GM12891 (cell line): Measurements from ENCODE around the gene CETN1.
A peak's percentile ranks its signal among the peaks of the same experiment; 100 is the strongest.

Source experiments
- DNase-seq: peaks from one replicate; pipeline ENCODE4 v3.0.0; 2011; ENCODE audit warnings: low spot score; ENCODE audit not compliant: insufficient read length
- FAIRE-seq: peaks from 2 replicates; lab custom pipeline; 2011; peaks lifted over from hg19 to GRCh38; lab: Jason Lieb, UNC
- PAX5 ChIP-seq: IDR thresholded peaks from 2 replicates; pipeline ENCODE4 v1.6.1; 2011; ENCODE audit warnings: low read length, moderate library complexity, mild to moderate bottlenecking; ENCODE audit not compliant: insufficient read depth, severe bottlenecking
- POLR2A ChIP-seq: IDR thresholded peaks from 2 replicates; pipeline ENCODE4 v1.6.1; 2011; ENCODE audit warnings: low read depth, low read length, control low read depth
- POLR2AphosphoS5 ChIP-seq: IDR thresholded peaks from 2 replicates; pipeline ENCODE4 v1.6.1; 2011; ENCODE audit warnings: low read depth, low read length, control low read depth
- POU2F2 ChIP-seq: IDR thresholded peaks from 2 replicates; pipeline ENCODE4 v1.6.1; 2011; ENCODE audit warnings: low read depth, mild to moderate bottlenecking, control low read depth, low read length, moderate library complexity
- SPI1 ChIP-seq: IDR thresholded peaks from 2 replicates; pipeline ENCODE4 v1.6.1; 2011; ENCODE audit warnings: low read depth, low read length, control low read depth
- TAF1 ChIP-seq: IDR thresholded peaks from 2 replicates; pipeline ENCODE4 v1.6.1; 2011; ENCODE audit warnings: low read depth, low read length, control low read depth

The CETN1 gene

GRCh38 chr18:616380-616995 lies 36.3 kb downstream of the CETN1 start:
- FAIRE-seq = no peak
- TF ChIP-seq TAF1 (no peak), PAX5 (no peak), POLR2A (no peak), POLR2AphosphoS5 (no peak), SPI1 (no peak), POU2F2 (no peak)
- DNase-seq = no peak

- no peak for TF ChIP-seq TAF1
- TF ChIP-seq PAX5 = no peak
- no peak for TF ChIP-seq POLR2AphosphoS5
- TF ChIP-seq POU2F2 = no peak
- no peak for TF ChIP-seq POLR2A
- TF ChIP-seq SPI1 = no peak
- DNase-seq (no peak), FAIRE-seq (no peak)
These were observed 37.9 kb downstream of the CETN1 start for GRCh38 chr18:617970-618504.

- no peak for FAIRE-seq
- no peak for DNase-seq
- no peak for TF ChIP-seq POLR2A
- TF ChIP-seq POLR2AphosphoS5 = no peak
- TF ChIP-seq PAX5 = no peak
- TF ChIP-seq TAF1 = no peak
- TF ChIP-seq SPI1 = no peak
- no peak for TF ChIP-seq POU2F2
These were observed 38.4 kb downstream of the CETN1 start for GRCh38 chr18:618618-619017.

GRCh38 chr18:621291-622043 lies 41.3 kb downstream of the CETN1 start:
- TF ChIP-seq TAF1 (no peak), POU2F2 (no peak), SPI1 (no peak), POLR2AphosphoS5 (no peak), POLR2A (no peak), PAX5 (no peak)
- DNase-seq (no peak), FAIRE-seq (no peak)

- no peak for FAIRE-seq
- no peak for TF ChIP-seq POLR2AphosphoS5
- no peak for TF ChIP-seq POU2F2
- no peak for TF ChIP-seq PAX5
- no peak for TF ChIP-seq POLR2A
- TF ChIP-seq SPI1 = no peak
- TF ChIP-seq TAF1 = no peak
- no peak for DNase-seq
These were observed 42.1 kb downstream of the CETN1 start for GRCh38 chr18:622289-622688.

- DNase-seq (no peak), FAIRE-seq (peak; percentile 26)
- TF ChIP-seq SPI1 = no peak
These were observed 43.8 kb downstream of the CETN1 start for GRCh38 chr18:623761-624620.

GRCh38 chr18:627231-627630 lies 47.1 kb downstream of the CETN1 start:
- FAIRE-seq (no peak), DNase-seq (no peak)
- TF ChIP-seq POLR2A = no peak
- no peak for TF ChIP-seq PAX5
- no peak for TF ChIP-seq POU2F2
- TF ChIP-seq TAF1 = no peak
- TF ChIP-seq SPI1 = no peak
- TF ChIP-seq POLR2AphosphoS5 = no peak

- FAIRE-seq (no peak), DNase-seq (no peak)
- TF ChIP-seq SPI1 (no peak), POU2F2 (no peak), TAF1 (no peak), PAX5 (no peak), POLR2AphosphoS5 (no peak), POLR2A (no peak)
These were observed 49.3 kb downstream of the CETN1 start for GRCh38 chr18:629269-630150.

GRCh38 chr18:631560-631959 lies 51.4 kb downstream of the CETN1 start:
- FAIRE-seq (no peak), DNase-seq (no peak)
- TF ChIP-seq POLR2AphosphoS5 (no peak), POU2F2 (no peak), SPI1 (no peak), PAX5 (no peak), TAF1 (no peak), POLR2A (no peak)
